ENCODE results near the gene UXT.

DNA sequence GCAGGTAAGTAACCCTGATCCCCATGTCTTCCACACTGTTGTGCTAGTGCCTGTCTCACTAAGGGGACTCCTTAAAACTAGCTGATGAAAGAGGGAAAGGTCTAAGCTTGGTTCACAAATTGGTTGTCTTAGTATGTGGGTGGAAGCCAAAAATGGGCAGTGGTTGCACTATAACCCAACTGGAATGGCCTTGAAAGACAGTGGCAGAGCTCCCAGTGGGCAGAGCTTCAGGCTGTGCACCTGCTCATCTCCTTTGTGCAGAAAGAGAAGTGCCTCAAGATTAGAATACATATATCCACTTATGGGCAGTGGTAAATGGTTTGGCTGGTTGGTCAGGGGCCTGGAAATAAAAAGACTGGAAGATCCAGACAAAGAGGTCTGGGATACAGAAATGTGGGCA is 46.6 kb downstream of the UXT start:
- TF ChIP-seq CTCF (IDR thresholded peaks at IDR 0.05) (no peak), POLR2A (IDR thresholded peaks at IDR 0.05) (no peak), POLR2AphosphoS5 (IDR thresholded peaks at IDR 0.05) (no peak), EP300 (IDR thresholded peaks at IDR 0.05) (no peak)
